SK-N-MC (cell line): ENCODE measurements around the gene KRTAP10-8.
"Not testable (repeated sequence)": the region's sequence is repeated elsewhere in the genome, so short reads cannot be mapped to it uniquely, and the experiment has no call there.

Experiments
- EZH2 ChIP-seq: fragments of 200-600 bp; sonication (generic); IDR thresholded peaks from one replicate; pipeline ENCODE4 v1.6.1; 2017; ENCODE audit warnings: antibody characterized with exemption
- POLR2AphosphoS5 ChIP-seq: IDR thresholded peaks from 2 replicates; pipeline ENCODE4 v1.6.1; 2012; ENCODE audit warnings: mild to moderate bottlenecking, low read depth, low read length, borderline replicate concordance

DNA sequence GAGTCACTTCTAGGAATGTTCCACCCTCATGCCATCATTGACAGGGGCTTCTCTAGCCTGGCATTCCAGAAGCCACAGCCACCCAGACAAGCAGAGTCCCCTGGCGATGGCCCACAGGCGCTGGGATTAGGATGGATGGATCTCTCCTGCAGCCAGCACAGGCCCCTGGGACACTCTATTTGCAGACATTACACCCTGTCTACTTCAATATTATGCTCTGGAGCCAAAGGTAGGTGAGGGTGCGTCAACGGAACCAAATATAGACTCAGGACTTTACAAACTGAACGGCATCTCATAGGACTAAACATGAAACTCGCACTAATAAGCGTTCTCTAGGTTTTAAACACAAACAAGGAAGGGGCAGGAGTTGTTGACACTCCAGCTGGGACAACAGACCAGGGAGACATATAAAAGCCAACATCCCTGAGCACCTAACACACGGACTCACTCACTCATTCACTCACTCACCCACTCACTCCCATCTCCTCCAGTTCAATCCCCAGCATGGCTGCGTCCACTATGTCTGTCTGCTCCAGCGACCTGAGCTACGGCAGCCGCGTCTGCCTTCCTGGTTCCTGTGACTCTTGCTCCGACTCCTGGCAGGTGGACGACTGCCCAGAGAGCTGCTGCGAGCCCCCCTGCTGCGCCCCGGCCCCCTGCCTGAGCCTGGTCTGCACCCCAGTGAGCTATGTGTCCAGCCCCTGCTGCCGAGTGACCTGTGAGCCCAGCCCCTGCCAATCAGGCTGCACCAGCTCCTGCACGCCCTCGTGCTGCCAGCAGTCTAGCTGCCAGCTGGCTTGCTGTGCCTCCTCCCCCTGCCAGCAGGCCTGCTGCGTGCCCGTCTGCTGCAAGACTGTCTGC is 11.5 kb upstream of the KRTAP10-8 start, which contains the start of gene KRTAP10-7:
- not testable (repeated sequence) for TF ChIP-seq POLR2AphosphoS5, EZH2
